GM21381 (cell line): ENCODE data around the gene ATXN7L1.

ENCODE experiments used
- ATAC-seq: cut with Tn5 transposase; IDR thresholded peaks from one replicate; pipeline ENCODE4 v1.9.1; 2021; ENCODE audit warnings: mild to moderate bottlenecking, moderate library complexity; ENCODE audit not compliant: unreplicated experiment

Gene ATXN7L1

DNA sequence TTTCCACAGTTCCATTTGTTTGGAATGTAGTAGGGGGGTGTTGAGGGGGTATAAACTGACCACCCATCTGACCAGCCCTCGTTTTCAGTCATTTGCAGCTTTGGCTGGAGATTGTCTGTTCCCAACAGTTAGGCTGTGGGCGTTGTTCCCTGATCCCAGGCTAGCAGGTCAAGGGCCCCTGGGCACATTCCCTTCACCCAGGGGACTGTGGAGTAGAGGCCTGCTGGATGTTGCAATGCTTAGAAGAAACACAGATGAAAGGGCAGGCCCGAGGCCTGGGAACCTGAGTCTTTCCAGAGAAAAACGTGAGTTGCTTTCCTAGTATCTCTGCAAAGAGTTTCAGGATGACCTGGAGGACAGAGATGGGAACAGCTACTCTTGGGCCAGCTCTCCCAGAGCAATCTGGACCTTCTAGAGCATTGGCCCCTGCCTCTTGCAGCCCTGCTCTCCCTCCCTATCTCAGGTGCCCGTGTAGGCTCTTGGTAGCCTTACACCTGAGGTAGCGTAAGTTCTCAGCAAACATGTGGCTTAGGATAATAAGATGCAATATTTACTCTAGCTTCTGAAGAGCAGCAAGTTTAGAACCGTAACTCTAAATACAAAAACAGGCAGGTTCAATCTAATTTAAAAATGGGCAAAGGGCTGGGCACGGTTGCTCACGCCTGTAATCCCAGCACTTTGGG, 195.8 kb downstream of the ATXN7L1 start:
- ATAC-seq: no peak

DNA sequence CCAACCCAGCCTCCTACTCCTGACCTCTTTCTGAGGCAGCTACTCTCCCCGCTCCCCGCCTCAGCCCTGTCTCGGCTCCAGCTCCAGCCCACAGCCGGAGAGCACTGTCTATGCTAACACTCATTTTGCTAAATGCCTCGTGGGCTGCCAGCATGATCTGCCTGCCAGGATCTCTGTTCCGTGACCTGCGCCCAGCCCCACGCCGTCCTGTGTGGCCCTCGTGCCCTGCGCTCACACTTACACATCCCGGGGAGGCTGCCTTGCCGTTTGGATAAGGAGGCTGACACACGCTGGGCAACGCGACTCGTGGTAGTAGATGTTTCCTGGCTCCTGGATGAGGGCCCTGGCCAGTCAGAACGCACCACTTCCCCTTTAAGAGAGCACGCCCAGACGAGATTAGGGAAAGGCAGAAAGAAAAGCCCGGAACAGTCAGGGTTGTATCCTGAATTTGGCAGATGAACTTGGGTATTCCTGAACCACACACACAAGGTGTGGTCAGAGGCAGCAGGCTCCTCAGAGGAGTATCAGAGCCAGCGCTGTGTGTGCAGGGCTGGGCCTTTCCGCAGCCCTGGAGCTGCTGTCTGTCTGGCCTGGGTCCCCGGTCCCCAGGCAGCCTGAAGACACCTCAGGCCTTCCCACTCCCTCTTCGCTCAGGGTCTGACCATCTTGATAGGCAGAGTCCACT, 197.4 kb downstream of the ATXN7L1 start:
- ATAC-seq: peak; percentile 53

DNA sequence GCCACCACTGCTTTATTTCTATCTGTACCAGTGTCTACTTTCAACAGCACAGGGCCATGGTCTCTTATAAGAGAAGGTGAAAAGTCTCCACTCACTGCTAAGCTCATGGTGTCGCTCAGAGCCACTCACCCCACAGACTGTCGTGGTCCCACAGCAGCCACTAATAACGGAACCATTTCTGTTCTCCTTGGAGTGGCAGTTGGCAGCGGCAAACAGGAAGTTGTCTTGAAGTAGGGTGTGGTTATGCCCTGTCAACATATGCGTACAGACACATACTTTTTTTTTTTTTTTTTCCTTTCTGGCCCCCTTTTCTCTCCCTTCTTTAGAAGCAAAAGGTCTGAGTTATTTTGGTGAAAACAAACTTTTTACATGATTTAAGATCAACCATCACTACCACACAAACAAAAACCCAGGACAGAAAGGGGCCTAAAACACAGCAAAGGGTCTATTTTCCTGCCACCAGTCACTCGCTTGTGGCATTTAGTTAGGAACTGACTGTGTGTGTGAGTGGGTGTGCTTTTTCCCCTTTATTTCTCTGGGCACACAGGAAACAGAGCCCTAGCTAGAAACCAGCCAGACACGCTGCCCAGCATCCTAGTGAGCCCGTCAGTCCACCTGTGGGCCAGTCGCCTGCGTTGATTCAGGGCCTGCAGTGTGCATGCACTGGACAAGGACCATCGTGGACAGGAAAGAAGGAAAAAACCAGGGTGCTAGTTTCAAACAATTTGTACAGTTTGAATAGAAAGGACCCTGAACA, 198.4 kb downstream of the ATXN7L1 start:
- peak; percentile 53 for ATAC-seq

DNA sequence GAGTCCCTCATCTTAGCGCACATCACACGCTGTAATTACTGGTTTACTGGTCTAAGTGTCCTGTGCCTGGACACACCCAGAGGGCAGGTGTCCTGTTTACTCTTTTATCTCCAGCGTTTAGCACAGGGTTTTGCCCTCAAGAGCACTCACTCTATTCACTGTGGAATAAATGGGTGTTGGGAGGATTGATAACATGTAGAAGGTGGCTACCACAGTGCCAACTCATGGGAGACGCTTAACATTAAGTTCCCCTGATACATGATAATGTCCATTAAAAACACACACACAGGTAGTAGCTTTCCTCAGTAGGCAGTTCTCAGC, 199.0 kb downstream of the ATXN7L1 start:
- no peak for ATAC-seq

DNA sequence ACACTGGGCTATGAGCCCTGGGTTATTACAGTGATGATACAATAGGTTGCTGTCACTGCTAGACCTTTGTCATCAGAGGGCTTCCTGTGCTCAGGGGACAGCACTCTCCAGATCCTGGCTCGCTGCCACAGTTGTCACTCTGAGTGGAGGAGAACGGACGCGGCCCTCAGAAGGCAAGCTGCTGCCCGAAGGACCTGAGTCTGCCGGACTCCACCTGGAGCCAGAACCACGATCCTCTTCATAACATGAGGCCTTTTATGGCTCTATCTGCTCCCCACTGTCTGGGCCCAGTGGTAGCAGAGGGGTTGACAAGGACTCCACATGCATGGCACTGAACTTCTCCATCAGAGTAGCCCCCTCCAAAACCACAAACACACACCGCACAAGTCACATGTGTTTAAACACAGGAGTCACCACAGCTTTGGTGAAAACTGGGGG, 200.4 kb downstream of the ATXN7L1 start:
- no peak for ATAC-seq

DNA sequence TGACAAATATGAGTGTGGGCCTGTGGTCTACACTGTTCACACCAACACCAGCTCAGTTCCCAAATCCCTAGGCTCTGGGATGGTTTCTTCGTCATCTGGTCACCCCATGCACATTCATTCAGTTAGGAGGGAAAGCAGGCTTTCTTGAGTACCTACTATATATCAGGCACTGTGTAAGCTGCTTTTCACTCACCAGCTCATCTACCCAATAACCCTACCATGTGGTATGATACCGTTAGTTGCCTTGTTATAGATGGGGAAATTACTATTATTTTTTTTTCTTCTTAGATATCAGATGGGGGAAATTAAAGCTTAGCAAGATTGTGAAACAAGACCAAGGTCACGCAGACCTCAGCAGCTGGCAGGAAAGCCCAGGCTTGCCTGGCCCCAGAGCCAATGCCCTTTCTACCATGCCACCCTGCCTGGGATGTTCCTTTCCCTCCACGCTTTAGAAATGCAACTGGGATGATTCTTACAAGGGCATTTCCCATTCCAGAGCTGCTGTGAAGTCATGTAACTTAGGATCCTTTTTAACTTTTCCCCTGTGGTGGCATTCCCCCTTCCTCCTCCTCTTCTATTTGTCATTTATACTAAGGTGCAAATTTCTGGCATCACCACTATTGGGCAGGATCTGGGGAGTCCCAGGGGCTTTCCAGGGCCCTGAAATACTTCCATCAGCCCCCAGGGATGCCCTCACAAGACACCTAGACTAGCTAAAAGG, 202.0 kb downstream of the ATXN7L1 start:
- ATAC-seq: no peak

DNA sequence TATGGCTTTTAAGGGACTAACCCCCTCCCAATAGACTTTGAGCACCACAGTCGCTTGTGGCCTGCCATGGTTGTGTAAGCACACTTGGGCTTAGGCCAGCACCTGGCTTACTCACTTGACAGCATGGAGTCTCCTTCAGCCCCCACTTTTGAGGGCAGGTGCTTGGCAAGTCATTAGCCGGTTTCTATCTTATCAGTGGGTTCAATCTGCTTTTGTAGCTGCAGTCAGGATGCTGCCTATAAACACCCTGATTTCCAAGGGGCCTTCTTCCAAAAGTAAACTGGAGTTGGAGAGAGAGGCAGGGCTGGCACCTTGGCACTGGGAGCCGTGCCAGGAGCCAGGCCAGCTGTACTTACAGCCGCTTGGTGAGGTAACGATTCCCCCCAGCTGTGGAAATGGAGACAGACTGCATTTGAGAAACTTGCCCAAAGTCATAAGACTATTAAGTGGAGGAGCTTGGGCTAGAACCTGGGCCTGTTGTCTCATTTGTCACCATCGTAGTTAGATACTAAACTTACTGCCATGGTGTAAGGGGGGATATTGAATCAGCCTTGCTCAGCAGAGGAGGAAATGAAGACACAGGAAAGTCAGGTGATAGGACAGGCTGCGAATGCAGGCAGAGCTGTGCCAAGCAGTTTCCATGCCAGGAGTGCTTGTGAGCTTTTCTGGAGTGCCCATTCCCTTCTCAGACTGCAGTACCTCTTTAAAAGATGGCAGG, 202.9 kb downstream of the ATXN7L1 start:
- no peak for ATAC-seq

DNA sequence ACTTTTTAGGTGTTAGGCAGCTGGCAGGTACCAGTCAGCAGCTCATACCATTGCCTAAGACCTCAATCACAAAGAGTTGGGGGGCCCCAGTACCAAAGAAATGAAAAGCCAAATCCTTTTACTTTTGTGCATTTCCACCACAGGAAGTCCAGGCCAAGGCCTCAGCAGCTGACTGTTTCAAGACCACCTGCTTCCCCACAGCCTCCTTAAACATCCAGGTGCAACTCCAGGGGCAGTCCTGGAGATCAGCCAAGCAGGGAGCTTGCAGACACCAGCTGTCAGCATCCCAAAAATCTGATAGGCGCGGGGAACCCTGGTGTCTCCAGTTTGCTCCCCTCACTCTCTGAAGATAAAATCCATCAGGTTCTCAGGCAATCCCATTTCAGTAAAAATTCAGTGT, 203.6 kb downstream of the ATXN7L1 start:
- no peak for ATAC-seq

DNA sequence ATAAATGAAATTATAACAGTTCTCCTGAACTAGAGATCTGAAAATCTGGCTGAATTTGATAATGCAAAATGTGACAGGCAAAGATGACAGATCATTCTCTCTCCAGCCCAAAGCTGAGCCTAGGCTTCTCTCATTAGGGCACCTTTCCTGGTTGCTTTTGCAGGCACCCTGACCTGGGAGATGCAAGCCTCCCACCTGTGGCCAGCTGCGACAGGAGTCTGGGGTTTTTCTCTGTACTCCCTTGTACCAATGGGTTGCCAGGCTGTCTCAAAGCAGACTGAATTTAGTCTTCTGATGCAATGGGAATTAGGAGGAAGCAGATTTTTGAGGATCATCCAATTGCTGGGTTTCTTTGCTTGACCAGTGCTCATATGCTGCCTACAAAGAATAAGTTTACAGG, 210.1 kb downstream of the ATXN7L1 start:
- no peak for ATAC-seq

DNA sequence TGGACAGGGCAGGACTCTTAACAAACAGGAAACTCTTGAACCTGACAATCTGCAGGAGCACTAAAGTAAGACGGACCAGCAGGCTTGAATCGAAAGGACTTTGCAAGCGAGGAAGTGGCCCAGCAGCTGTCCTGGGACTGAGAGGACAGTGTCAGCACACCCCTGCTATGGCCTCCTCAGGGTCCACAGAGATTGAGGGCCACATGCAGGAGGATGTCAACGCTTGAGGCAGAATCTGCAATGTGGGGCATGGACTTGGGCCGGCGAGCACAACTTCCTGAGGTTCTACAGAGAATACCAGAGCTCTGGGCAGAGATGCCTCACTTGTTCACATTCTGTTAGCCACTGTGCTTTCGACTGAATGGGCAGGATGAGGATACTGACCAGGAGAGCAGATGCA, 210.7 kb downstream of the ATXN7L1 start:
- ATAC-seq: no peak

DNA sequence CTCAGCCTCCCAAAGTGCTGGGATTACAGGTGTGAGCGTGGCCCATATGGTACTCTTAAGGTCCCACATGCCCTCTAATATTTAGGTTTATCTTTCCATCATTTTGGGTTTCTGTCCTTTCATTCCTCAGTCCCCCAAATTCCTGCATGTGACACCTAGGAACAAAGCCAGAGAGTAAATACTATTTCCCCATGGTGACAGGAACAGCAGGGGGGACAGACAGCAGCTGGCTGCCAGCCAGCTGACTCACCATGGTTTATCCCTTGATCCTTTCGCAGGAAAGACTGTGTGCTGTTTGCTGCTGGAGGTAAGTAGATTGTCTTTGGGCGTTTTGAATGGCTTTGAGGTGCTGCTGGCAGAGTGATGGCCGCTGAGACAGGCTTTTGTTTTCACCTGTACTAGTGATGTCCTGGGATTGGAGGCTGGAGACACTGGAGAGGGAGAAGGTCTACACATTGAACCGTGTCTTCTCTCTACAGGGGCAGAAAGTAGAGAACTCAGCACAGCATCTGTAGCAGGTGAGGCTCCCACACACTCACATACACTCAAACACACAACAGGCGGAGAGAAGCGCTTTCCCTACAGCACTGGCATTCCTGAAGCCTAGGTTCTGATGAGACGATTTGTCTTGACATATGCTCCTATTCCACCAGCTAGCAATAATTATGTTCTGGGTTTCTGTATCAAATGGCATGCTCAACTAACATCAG, 211.4 kb downstream of the ATXN7L1 start:
- ATAC-seq: no peak

DNA sequence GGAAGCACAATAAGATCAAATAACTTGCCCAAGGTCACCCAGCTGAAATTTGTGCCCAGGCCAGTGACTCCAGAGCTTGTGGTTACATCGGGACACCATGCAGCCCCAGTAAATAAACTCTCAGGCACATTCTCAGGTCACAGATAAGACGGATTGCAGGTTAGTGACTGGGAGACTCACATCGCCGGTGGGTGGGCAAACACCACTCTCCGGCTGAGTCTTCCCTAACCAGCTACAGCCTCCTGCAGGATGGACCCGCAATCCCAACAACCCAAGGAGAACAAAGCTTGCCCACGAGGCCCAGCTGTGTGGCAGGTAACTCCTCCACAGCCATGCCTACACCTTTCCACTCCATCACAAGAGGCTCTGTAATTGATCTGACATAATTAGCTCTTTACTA, 213.4 kb downstream of the ATXN7L1 start:
- no peak for ATAC-seq

DNA sequence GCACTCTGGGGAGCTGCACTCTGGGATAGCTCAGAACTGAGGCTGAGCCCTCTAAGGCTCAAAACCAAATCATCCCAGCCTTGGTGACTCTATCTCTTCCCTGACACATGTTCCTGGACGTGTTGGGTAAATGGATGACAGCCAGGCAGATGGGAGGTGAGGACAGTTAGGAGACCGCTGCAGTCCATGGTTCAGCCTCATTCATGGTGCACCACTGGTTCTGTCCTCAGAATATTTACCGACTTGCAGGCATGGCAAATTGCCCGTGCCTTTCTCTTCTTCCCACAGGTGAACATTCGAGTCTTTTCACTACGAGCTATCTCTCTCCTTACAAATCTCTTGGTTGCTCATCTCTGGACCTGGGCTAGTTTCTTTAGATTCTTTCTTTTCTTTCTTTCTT, 214.8 kb downstream of the ATXN7L1 start:
- no peak for ATAC-seq

DNA sequence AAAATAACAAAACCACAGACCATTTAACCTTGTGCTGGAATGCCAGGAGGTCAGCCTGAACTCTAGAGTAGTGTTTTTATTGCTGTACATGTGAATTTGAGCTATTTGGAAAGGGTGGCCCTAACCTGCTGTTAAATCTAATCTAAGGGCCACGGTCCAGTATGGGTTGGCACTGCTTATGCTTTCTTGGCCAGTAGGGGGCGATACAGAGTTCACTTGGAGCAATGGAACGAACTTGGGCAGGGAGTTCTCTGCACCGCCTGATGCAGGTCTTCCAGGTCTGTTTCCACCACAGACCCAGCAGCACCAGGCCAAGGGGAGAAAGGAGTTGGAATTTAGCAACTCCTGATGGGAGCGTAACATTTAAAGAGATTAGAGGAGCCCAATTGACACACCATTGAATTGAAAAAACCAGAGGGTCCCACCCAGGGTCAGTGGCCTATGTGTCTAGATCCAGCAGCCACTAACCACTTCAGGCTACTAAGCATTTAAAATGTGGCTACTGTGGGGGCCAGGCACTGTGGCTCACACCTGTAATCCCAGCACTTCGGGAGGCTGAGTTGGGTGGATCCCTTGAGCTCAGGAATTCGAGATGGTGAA, 219.4 kb downstream of the ATXN7L1 start:
- ATAC-seq: no peak

DNA sequence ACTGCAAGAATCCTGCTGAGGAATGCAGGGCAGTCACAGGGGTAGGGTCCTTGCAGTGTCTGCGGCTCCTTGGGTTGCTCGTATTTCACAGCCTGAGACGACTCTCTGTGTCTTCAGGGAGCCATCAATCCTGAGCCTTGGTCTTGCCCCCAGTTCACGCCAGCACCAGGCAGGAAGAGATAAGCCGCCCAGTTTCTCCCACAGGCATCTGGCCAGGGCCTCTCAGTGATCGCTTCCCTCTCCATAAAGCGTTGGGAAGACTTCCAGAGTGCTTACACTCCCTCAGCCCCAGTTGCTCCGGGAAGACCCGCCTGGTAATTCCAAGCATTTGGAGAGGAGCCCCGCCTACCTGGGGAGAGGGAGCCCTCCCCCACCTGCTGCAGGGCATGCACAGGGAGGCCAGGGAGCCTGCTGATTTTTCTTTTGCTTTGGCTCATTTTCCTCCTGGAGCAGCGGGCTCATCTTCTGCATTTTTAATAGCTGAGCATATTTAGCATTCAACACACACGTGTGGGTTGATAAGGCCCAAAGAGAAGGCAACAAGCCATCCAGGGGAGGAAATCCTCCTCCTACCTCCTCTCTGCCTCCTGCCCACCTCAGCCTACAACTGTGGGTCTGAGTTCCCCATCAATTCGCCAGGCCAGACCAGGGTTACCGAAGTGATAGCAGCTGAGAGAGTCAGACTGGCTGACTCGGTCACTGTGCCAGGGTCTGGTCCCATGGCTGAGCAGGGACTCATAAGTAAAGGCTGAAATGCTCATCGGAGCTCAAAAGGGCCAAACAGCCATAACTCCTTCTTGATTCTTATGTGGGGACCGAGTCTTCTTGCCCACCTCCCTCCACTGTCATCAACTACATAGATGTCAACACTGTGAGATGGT, 220.7 kb downstream of the ATXN7L1 start:
- ATAC-seq: no peak

DNA sequence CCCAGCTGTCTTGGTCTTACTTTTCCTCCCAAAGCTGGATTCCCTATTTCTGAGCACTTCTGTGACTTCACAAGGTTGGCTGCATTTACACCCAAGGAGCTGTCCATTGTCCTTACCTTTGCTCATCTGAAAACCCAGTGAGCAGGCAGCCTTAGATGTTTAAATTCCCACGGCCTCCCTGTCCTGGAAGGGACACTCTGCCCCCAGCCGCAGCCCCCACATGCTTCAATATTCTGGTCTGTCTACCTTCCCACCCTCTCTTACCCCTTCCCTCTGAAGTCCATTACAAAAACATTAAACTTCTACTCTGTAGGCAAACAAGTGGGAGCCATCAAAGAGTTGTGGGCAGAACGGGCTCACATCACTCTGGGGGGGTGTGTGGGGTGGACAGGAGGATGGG, 221.3 kb downstream of the ATXN7L1 start:
- no peak for ATAC-seq

DNA sequence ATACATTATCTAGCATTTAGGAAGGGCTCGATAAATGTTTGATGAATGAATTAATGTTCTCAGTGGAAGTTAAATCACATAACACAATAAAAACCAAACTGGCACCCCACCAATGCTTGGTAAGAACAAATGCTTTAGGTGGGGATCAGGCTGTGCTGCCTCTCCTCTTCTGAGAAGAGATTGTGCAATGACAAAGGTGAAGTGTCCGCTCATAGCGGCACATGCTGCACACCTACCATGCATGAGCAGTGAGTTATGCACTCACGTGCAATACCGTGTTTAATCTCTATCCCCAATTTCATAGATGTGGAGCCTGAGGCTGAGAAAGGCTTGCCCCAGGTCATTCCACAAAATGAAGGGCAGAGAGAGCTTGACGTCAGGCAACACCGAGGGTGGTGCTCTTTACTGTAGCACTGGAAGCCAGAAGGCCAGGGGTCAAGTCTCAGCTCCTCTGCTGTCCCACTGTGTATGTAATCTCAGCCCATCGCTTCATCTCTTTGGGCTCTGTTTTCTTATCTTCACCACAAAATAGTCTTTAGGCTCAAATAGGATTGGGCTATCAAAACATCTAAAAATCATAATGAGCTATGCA, 222.2 kb downstream of the ATXN7L1 start:
- ATAC-seq: no peak

DNA sequence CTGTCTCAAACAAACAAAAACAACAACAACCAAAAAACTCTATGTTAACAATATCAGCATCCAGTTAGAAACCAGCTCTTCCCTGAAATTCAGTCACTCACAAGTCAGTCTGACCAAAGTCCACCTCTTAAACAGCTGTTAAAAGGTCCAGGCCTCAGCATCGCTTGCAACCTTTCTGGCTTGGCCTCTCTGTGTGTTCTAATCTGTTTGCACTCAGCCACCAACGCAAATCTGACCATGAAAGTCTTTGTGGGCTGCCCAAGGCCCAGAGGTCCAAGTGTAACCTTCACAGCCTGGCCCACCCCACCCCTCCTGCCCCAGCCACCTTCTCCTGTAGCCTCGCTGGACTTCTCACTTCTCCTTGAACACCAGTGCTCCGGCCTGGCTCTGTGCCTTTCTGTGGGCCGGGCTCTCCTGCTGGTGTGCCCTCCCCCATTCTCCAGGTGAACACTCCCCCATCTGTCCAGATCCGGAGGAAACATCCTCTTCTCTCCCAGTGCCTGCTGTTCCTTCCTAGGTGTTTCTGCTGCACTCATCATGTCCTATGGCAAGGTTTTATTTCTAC, 222.9 kb downstream of the ATXN7L1 start:
- ATAC-seq: no peak
